H1 (cell line): ENCODE results near the gene VGF. TPM values are rescaled to one million over a fixed set of nuclear protein-coding genes. Genes with fewer than 3 reads are reported as not detected.
A peak's percentile ranks its signal among the peaks of the same experiment; 100 is the strongest.

Experiments
- CTCF ChIA-PET: fragments of 300-600 bp; sonication (Branson Sonifier 250); formaldehyde crosslinking; loops from one replicate; lab custom pipeline; 2021; ENCODE audit not compliant: partially characterized antibody; lab: Charles Lee
- POLR2A ChIA-PET: fragments of 300-600 bp; sonication (Branson Sonifier 250); formaldehyde crosslinking; loops from one replicate; lab custom pipeline; 2021; ENCODE audit warnings: inconsistent platforms; ENCODE audit not compliant: partially characterized antibody; lab: Charles Lee
- DNase-seq, 2 experiments: peaks; one replicate each; pipeline versions ENCODE4 v3.0.0 to v3.0.0-alpha.2; 2010 to 2022; ENCODE audit warnings: low spot score in 2 of 2, low read depth in 1 of 2, mixed read lengths in 1 of 2
- FAIRE-seq: peaks from 2 replicates; lab custom pipeline; 2011; peaks lifted over from hg19 to GRCh38; lab: Jason Lieb, UNC
- H2AFZ ChIP-seq: 2 replicates; pipeline ENCODE4 v1.8.1; 2012; ENCODE audit warnings: low read length, inconsistent platforms
- H2AK5ac ChIP-seq: 2 replicates; pipeline ENCODE4 v1.6.1; 2013; ENCODE audit warnings: low read depth, low read length
- H2BK120ac ChIP-seq: replicated peaks from 2 replicates; pipeline ENCODE3; 2013; ENCODE audit warnings: low read depth, low read length, inconsistent platforms
- H2BK12ac ChIP-seq: 2 replicates; pipeline ENCODE4 v1.6.1; 2013; ENCODE audit warnings: low read depth, low read length
- H2BK15ac ChIP-seq: 2 replicates; pipeline ENCODE4 v1.6.1; 2013; ENCODE audit warnings: low read length
- H2BK20ac ChIP-seq: 2 replicates; pipeline ENCODE4 v1.6.1; 2013; ENCODE audit warnings: low read length
- H2BK5ac ChIP-seq: 2 replicates; pipeline ENCODE4 v1.6.1; 2013; ENCODE audit warnings: low read depth, low read length
- H3K14ac ChIP-seq: 2 replicates; pipeline ENCODE4 v1.6.1; 2013; ENCODE audit warnings: inconsistent platforms; ENCODE audit not compliant: insufficient read length
- H3K18ac ChIP-seq: 2 replicates; pipeline ENCODE4 v1.6.1; 2013; ENCODE audit warnings: low read length; ENCODE audit errors: extremely low read depth
- H3K23ac ChIP-seq: 2 replicates; pipeline ENCODE4 v1.6.1; 2013; ENCODE audit warnings: inconsistent platforms; ENCODE audit not compliant: insufficient read length
- H3K23me2 ChIP-seq: 2 replicates; pipeline ENCODE4 v1.6.1; 2013; ENCODE audit warnings: low read depth, low read length
- H3K27ac ChIP-seq: 2 replicates; pipeline ENCODE4 v1.6.1; 2011; ENCODE audit warnings: low read depth, low read length, inconsistent platforms
- H3K27me3 ChIP-seq, 4 experiments: replicated peaks in 1 of 4; 1 replicate in 1 of 4; 2 replicates in 3 of 4; pipeline versions ENCODE4 v1.6.1 to v1.8.1; 2011 to 2013; ENCODE audit warnings: low read length in 3 of 4, mild to moderate bottlenecking in 3 of 4, inconsistent platforms in 2 of 4, mixed read lengths in 2 of 4, moderate library complexity in 1 of 4; ENCODE audit not compliant: control insufficient read depth in 3 of 4, insufficient read depth in 3 of 4; ENCODE audit errors: extremely low read depth in 1 of 4
- H3K36me3 ChIP-seq, 4 experiments: 2 replicates each; pipeline versions ENCODE4 v1.6.1 to v1.8.1; 2011 to 2013; ENCODE audit warnings: mild to moderate bottlenecking in 4 of 4, low read length in 3 of 4, moderate library complexity in 2 of 4, control low read depth in 1 of 4, inconsistent platforms in 1 of 4; ENCODE audit not compliant: insufficient read depth in 4 of 4, control insufficient read depth in 2 of 4
- H3K4ac ChIP-seq: replicated peaks from 2 replicates; pipeline ENCODE3; 2013; ENCODE audit warnings: low read length, low read depth, mixed read lengths, inconsistent platforms; ENCODE audit not compliant: insufficient read length
- H3K4me1 ChIP-seq, 4 experiments: replicated peaks in 1 of 4; 1 replicate in 1 of 4; 2 replicates in 3 of 4; pipeline versions ENCODE4 v1.6.1 to v1.8.1; 2011 to 2013; ENCODE audit warnings: low read length in 3 of 4, inconsistent platforms in 2 of 4, mixed read lengths in 1 of 4; ENCODE audit not compliant: insufficient read depth in 4 of 4, control insufficient read depth in 3 of 4
- H3K4me2 ChIP-seq, 2 experiments: 2 replicates each; pipeline versions ENCODE4 v1.6.1 to v1.8.1; 2011 to 2013; ENCODE audit warnings: low read depth in 2 of 2, low read length in 2 of 2, control low read depth in 1 of 2, inconsistent platforms in 1 of 2, mild to moderate bottlenecking in 1 of 2; ENCODE audit not compliant: insufficient read depth in 1 of 2
- H3K4me3 ChIP-seq, 4 experiments: fragments of 200-600, 300-600 bp in 1 of 4; sonication (generic), shearing (Covaris generic), sonication (Bioruptor Twin) in 1 of 4; 2 replicates each; pipeline versions ENCODE4 v1.5.1 to v1.8.1; 2011 to 2016; ENCODE audit warnings: low read length in 4 of 4, low read depth in 3 of 4, control low read depth in 2 of 4, inconsistent platforms in 2 of 4, mild to moderate bottlenecking in 2 of 4, mixed read lengths in 1 of 4, moderate library complexity in 1 of 4; ENCODE audit not compliant: insufficient read depth in 2 of 4; ENCODE audit errors: extremely low read depth in 1 of 4
- H3K56ac ChIP-seq: replicated peaks from 2 replicates; pipeline ENCODE3; 2013; ENCODE audit warnings: low read depth, mild to moderate bottlenecking, mixed read lengths, low read length, inconsistent platforms; ENCODE audit not compliant: insufficient read length
- H3K79me1 ChIP-seq: 2 replicates; pipeline ENCODE4 v1.6.1; 2013; ENCODE audit warnings: low read depth, low read length, control low read depth
- H3K79me2 ChIP-seq, 2 experiments: 2 replicates each; pipeline versions ENCODE4 v1.6.1 to v1.8.1; 2012 to 2013; ENCODE audit warnings: low read length in 2 of 2, mild to moderate bottlenecking in 2 of 2, inconsistent platforms in 1 of 2; ENCODE audit not compliant: insufficient read depth in 2 of 2, control insufficient read depth in 1 of 2
- H3K9ac ChIP-seq, 4 experiments: replicated peaks in 1 of 4; 1 replicate in 1 of 4; 2 replicates in 3 of 4; pipeline versions ENCODE4 v1.6.1 to v1.8.1; 2011 to 2013; ENCODE audit warnings: low read depth in 3 of 4, low read length in 3 of 4, control low read depth in 2 of 4, mild to moderate bottlenecking in 2 of 4, moderate library complexity in 2 of 4, inconsistent platforms in 1 of 4; ENCODE audit errors: extremely low read depth in 1 of 4
- H3K9me3 ChIP-seq, 2 experiments: 2 replicates each; pipeline versions ENCODE4 v1.6.1 to v1.8.1; 2012 to 2013; ENCODE audit warnings: mild to moderate bottlenecking in 2 of 2, moderate library complexity in 2 of 2, control low read depth in 1 of 2, inconsistent platforms in 1 of 2, low read depth in 1 of 2, low read length in 1 of 2, mixed read lengths in 1 of 2; ENCODE audit not compliant: insufficient read depth in 2 of 2
- H4K20me1 ChIP-seq, 2 experiments: replicated peaks in 1 of 2; 2 replicates each; pipeline versions ENCODE3 to v1.8.1; 2011 to 2013; ENCODE audit warnings: inconsistent platforms in 2 of 2, low read length in 2 of 2, mild to moderate bottlenecking in 1 of 2; ENCODE audit not compliant: insufficient read depth in 2 of 2, control insufficient read depth in 1 of 2
- H4K5ac ChIP-seq: 2 replicates; pipeline ENCODE4 v1.6.1; 2013; ENCODE audit warnings: low read length, low read depth, mixed read lengths, inconsistent platforms; ENCODE audit not compliant: insufficient read length
- H4K8ac ChIP-seq: 2 replicates; pipeline ENCODE4 v1.8.0; 2013; ENCODE audit warnings: mild to moderate bottlenecking, moderate library complexity, low read length, inconsistent platforms; ENCODE audit not compliant: insufficient read depth; ENCODE audit errors: extremely low read depth
- H4K91ac ChIP-seq: replicated peaks from 2 replicates; pipeline ENCODE3; 2013; ENCODE audit warnings: low read length, mixed read lengths, inconsistent platforms; ENCODE audit not compliant: insufficient read length
- KDM5A ChIP-seq: fragments of 200-600 bp; IDR thresholded peaks from 2 replicates; pipeline ENCODE4 v1.7.1; 2012; ENCODE audit warnings: mild to moderate bottlenecking, low read length, inconsistent platforms, mixed read lengths
- WGBS, 2 experiments: shearing (Covaris generic) in 1 of 2; methylation state at CpG; one replicate each; pipeline versions ENCODE4 v1.1.6 to v1.1.7; 2013 to 2015; ENCODE audit warnings: low lambda C conversion rate in 2 of 2, mixed read lengths in 2 of 2, inconsistent platforms in 1 of 2, low coverage in 1 of 2, missing lambda C conversion rate in 1 of 2; ENCODE audit not compliant: insufficient replicate concordance in 2 of 2, insufficient coverage in 1 of 2, insufficient read length in 1 of 2; ENCODE audit errors: extremely low coverage in 1 of 2, missing lambda C conversion rate in 1 of 2; 5-methylcytosine and 5-hydroxymethylcytosine counted together
- polyA plus RNA-seq, 7 experiments: library from polyadenylated mRNA; depleted of rRNA in 3 of 7; stranded (reverse) in 5 of 7; unstranded in 2 of 7; fragments of >200 nt in 5 of 7; fragments of 200-250 nt in 2 of 7; gene quantifications; 1 replicate in 5 of 7; 2 replicates in 1 of 7; 4 replicates in 1 of 7; pipeline versions ENCODE4 v1.2.1 to v1.2.3, GENCODE V29; 2011 to 2013; ENCODE audit warnings: missing spikeins in 2 of 7, mixed read lengths in 2 of 7
- total RNA-seq: library from RNA; stranded (reverse); fragmentation: NEBNext Ultra II Directional; extraction: Animal tissue kit (Norgen Biotek cat#: 25700); gene quantifications from 2 replicates; pipeline ENCODE4 v1.2.1, GENCODE V29; 2021
- TF ChIP-seq, protein P1 (sequence below): IDR thresholded peaks from 2 replicates; pipeline ENCODE4 v1.6.1; 2011; ENCODE audit warnings: low read length, improper control_type of control experiment
- TF ChIP-seq, protein P2 (sequence below): IDR thresholded peaks from 2 replicates; pipeline ENCODE4 v1.6.1; 2012; ENCODE audit warnings: inconsistent platforms

The VGF gene
- total and polyA plus RNA-seq, 2 of the 8 experiments (the other 6 are each of a cell fraction or from before 2014, with no cell fraction given) = 1.6 to 7.0 TPM

DNA sequence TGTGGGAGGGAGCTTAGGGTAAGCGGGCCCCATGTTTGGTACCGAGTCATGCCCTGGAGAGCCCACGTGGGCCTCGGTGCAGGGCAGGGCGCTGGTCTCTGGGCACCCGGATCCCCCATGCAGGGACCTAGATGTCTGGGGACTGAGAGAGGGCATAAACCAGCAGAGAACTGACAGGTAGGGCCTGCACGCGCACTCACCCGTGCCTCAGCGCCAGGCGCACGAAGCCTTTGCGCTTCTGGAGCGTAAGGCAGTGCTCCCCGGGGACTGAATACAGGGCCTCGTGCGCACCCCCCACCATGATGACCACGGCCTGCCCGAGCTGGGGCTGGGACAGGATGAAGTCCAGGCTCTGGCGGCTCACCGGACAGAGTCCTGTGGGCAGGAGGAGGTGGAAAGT is 32.6 kb upstream of the VGF start:
- Histone ChIP-seq H3K36me3 (no peaks in the 10 kb centered on the region), H4K20me1 (no peaks in the 10 kb centered on the region), H2BK120ac (no peak overlapping the region), H3K9me3 (no peaks in the 10 kb centered on the region), H3K27ac (no peak overlapping the region), H3K4me3 (no peak overlapping the region), H3K23ac (no peak overlapping the region), H3K9ac (no peak overlapping the region), H3K4me1 (peaks cover 5 to 20% (median 13%) of the 10 kb centered on the region in 4 experiments), H3K4ac (no peak overlapping the region), H3K18ac (no peak overlapping the region; the same call in 1 of the 2 replicates), H3K56ac (no peak overlapping the region), H3K23me2 (peaks cover 8% of the 10 kb centered on the region; the same call in 1 of the 2 replicates), H2AFZ (no peak overlapping the region), H2BK20ac (peak overlapping the region; percentile 61; the same call in 1 of the 2 replicates), H2BK12ac (peak overlapping the region; percentile 75; the same call in 1 of the 2 replicates), H4K91ac (peak overlapping the region; percentile 84), H2BK15ac (0 out of 2 replicates have a peak overlapping the region, but pooled peaks have one; percentile 46), H4K8ac (0 out of 2 replicates have a peak overlapping the region, but pooled peaks have one; percentile 11), H4K5ac (no peak overlapping the region), H2AK5ac (no peak overlapping the region), H3K4me2 (no peak overlapping the region), H3K79me2 (no peaks in the 10 kb centered on the region), H2BK5ac (no peak overlapping the region), H3K14ac (no peak overlapping the region), H3K79me1 (no peaks in the 10 kb centered on the region), H3K27me3 (peaks cover 0 to 14% (median 9%) of the 10 kb centered on the region in 4 experiments; a peak in 5 of 7 replicates)
- TF ChIP-seq, protein P1, sequence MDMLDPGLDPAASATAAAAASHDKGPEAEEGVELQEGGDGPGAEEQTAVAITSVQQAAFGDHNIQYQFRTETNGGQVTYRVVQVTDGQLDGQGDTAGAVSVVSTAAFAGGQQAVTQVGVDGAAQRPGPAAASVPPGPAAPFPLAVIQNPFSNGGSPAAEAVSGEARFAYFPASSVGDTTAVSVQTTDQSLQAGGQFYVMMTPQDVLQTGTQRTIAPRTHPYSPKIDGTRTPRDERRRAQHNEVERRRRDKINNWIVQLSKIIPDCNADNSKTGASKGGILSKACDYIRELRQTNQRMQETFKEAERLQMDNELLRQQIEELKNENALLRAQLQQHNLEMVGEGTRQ = no peak
- TF ChIP-seq, protein P2, sequence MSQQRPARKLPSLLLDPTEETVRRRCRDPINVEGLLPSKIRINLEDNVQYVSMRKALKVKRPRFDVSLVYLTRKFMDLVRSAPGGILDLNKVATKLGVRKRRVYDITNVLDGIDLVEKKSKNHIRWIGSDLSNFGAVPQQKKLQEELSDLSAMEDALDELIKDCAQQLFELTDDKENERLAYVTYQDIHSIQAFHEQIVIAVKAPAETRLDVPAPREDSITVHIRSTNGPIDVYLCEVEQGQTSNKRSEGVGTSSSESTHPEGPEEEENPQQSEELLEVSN = no peak
- no peak for TF ChIP-seq KDM5A
- 87% methylated on average over 17 of the region's 21 CpGs; no CpG with 5 or more reads in 1 of the 2 experiments for WGBS, 2 experiments
- FAIRE-seq = no peak
- CTCF ChIA-PET = interaction anchor here (0.9 to 12.3 kb wide), 3 partner anchors 22 to 113 kb away, joined by 3 to 168 read pairs (median 3); partner anchors contain the start of gene TRIM56
- DNase-seq = no peak
- POLR2A ChIA-PET = interaction anchor here (1.8 kb wide), 1 partner anchor 9 kb away, joined by 7 read pairs; no protein-coding TSS in a partner anchor
